HG02884 (cell line): Measurements from ENCODE around the gene LY6G6D.

ENCODE experiments used
- ATAC-seq: cut with Tn5 transposase; IDR thresholded peaks from one replicate; pipeline ENCODE4 v1.9.1; 2021; ENCODE audit warnings: mild to moderate bottlenecking, moderate library complexity; ENCODE audit not compliant: unreplicated experiment

The LY6G6D gene

DNA sequence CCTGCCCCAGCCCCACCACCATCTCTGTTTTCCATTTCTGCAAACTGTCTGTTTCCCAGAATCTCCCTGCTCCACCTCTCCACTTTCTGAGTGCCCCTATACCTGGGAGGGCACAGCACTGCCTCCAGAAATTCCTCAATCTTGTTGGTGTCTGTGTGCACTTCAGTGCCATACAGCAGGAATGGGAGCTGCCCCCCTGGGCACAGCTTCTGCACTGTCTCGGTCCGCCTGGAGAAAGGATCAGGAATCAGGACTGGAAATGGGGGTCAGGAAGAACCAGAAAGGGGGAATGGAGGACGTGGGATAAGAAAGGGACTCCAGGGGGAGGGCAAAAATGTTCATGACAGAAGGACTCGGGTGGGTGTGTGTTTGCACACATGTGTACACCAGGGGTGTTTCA is 18.6 kb downstream of the LY6G6D start:
- ATAC-seq, result no peak

GRCh38 chr6:31734247-31734820 is 19.2 kb downstream of the LY6G6D start:
- no peak for ATAC-seq

GRCh38 chr6:31734821-31735406 is 19.8 kb downstream of the LY6G6D start:
- ATAC-seq, result no peak

GRCh38 chr6:31736021-31736767 is 21.0 kb downstream of the LY6G6D start, which contains the start of gene CLIC1:
Gene CLIC1 (minus strand): TSS chr6:31736530. CDS start chr6:31736300, 230 bp downstream.
- no peak for ATAC-seq

GRCh38 chr6:31736768-31737314 is 21.7 kb downstream of the LY6G6D start:
- no peak for ATAC-seq

- no peak for ATAC-seq
Measured at GRCh38 chr6:31737315-31737990, 22.3 kb downstream of the LY6G6D start.

- ATAC-seq, result no peak
Measured at GRCh38 chr6:31737991-31738979, 23.1 kb downstream of the LY6G6D start.

DNA sequence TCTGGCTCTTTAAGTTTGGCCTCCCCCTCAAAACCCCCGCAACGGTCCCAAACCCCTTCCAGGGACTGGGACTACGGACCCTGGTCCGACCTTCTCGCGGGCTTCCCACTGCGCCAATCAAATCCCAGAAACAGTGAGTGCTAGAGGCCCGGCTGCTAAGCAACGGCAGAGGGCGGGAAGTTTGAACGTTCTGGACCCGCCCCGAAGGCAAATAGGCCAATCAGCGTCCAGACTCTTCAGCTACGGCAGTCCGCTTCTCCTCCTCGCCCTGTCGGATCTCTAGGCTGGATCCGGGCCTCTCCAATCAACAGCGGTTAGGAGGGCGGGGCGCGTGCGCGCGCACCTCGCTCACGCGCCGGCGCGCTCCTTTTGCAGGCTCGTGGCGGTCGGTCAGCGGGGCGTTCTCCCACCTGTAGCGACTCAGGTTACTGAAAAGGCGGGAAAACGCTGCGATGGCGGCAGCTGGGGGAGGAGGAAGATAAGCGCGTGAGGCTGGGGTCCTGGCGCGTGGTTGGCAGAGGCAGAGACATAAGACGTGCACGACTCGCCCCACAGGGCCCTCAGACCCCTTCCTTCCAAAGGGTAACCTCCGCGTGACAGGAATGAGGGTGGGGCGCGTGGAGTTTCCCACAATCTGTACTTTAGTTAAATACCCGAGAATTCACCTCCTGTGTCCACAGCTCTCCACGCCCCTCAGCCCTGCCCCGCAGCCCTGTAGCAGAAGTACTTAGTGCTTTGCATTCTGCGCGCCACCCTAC is 24.7 kb downstream of the LY6G6D start, which contains the start of gene MSH5:
Gene MSH5 (plus strand): TSS at position 367 of the 758 bp plus-strand sequence. CDS start 462 bp downstream, outside the sequence.
- peak; percentile 63 for ATAC-seq

DNA sequence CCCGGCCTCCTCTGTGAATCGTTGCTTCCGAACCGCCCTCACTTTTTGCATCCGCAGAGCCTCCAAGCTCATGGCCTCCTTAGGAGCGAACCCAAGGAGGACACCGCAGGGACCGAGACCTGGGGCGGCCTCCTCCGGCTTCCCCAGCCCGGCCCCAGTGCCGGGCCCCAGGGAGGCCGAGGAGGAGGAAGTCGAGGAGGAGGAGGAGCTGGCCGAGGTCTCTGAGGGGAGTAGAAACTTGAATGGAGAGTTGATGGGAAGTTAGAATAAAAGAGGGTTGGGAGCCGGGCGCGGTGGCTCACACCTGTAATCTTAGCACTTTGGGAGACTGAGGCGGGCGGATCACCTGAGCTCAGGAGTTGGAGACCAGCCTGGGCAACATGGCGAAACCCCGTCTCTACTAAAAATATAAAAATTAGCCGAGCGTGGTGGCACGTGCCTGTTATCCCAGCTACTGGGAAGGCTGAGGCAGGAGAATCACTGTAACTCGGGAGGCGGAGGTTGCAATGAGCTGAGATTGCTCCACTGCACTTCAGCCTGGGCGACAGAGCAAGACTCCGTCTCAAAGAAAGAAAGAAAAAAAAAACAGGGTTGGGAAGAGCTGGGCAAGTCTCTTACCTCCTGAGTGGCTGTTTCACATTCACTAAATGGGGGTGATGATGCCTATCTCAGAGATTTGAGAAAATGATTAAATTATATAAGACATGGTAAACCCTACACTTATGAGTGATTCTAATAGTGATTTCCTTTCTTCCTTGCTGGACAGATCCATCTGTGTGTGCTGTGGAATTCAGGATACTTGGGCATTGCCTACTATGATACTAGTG is 25.5 kb downstream of the LY6G6D start:
- ATAC-seq, result peak; percentile 4

GRCh38 chr6:31741815-31742214 is 26.7 kb downstream of the LY6G6D start:
- no peak for ATAC-seq

GRCh38 chr6:31742894-31743293 is 27.7 kb downstream of the LY6G6D start:
- ATAC-seq, result no peak

DNA sequence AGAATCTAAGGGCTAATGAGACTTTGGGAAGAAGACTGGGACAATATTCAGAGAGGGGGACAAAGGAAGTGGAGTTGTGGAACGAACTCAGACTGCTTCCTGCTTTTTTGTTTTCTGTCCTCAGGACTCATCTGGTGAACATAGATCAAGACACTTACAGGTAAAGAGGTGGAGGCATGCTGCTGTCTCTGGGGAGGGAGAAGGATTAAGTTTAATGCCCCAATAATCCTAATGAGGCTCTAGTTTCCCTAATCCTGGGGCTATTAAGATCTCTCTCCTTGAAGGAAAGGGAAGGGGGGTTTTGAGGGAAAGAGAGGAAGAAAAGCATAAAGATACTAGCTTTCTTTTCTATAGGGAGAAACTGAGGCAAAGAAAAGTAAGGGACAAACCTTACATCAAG is 29.3 kb downstream of the LY6G6D start:
- ATAC-seq, result no peak

GRCh38 chr6:31749301-31750036 is 34.3 kb downstream of the LY6G6D start:
- ATAC-seq, result no peak

GRCh38 chr6:31750411-31751022 is 35.4 kb downstream of the LY6G6D start:
- no peak for ATAC-seq

DNA sequence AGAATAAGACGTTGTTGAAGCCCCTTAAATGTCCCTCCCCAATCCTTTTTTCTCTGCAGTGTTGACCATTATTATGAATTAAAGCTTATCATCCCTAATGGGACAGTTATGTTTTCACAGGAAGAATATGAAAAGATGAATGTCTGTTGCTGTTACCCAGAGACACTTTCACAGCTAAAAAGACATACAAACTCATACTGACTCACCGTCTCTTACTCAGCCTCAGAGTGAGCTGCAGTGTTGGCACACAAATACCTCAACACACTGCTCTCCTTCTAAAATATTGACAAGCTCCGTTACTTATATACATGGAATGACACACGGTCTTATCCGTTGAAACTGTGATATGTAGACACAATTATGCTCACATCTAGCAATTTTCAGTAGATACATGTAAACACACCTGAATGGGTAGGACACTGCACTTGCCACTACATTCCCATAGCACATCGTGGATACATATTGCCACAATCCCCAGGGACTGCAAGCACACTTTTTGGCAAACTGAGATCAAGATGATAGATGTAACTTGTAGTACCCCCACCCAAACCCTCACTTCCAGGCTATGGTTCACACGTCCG is 37.7 kb downstream of the LY6G6D start:
- ATAC-seq, result no peak

DNA sequence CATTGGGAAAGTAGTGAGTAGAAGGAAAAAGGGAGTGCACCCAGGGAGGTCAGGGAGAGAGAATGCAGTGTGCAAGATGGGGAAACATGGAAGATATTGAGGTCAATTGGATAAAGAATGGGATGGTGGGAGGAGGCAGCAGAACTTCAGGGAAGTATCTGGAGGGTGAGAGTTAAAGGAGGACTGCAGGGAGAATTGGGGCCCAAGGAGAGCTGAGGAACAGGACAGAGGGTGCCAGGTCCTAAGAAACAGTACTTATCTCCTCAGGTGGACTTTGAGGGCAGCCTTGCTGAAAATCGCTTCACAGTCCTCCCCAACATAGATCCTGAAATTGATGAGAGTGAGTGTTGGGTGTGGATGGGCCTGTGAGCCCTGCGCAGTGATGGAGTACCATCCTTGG is 43.1 kb downstream of the LY6G6D start:
- no peak for ATAC-seq

DNA sequence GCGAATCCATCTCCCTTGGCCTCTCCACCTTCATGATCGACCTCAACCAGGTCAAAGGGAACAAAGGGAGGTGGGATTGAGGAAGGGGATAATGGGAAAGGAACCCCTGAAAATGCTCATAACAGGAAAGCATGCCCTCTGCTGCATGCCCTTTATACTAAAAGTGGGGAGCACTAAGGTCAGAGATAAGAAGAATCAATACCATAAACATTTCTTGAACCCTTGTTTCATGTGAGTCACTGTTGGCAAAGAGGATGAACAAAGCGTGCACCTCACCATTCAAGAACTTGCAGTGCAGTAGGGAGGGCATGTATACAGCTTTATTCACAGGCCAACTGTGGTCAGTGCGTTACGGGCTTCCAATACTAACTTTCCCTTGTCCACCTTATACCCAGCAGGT is 45.6 kb downstream of the LY6G6D start:
- ATAC-seq, result no peak
